Measurements from ENCODE around the gene CEP19.

DNA sequence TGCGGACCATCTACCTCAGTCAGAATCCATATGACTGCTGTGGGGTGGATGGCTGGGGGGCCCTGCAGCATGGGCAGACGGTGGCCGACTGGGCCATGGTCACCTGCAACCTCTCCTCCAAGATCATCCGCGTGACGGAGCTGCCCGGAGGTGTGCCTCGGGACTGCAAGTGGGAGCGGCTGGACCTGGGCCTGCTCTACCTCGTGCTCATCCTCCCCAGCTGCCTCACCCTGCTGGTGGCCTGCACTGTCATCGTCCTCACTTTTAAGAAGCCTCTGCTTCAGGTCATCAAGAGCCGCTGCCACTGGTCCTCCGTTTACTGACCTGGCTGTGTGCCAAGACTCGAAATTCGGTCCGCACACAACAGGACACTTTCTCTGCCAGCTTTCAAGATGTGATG, 50.6 kb downstream of the CEP19 start:
- TF ChIP-seq, protein P1, sequence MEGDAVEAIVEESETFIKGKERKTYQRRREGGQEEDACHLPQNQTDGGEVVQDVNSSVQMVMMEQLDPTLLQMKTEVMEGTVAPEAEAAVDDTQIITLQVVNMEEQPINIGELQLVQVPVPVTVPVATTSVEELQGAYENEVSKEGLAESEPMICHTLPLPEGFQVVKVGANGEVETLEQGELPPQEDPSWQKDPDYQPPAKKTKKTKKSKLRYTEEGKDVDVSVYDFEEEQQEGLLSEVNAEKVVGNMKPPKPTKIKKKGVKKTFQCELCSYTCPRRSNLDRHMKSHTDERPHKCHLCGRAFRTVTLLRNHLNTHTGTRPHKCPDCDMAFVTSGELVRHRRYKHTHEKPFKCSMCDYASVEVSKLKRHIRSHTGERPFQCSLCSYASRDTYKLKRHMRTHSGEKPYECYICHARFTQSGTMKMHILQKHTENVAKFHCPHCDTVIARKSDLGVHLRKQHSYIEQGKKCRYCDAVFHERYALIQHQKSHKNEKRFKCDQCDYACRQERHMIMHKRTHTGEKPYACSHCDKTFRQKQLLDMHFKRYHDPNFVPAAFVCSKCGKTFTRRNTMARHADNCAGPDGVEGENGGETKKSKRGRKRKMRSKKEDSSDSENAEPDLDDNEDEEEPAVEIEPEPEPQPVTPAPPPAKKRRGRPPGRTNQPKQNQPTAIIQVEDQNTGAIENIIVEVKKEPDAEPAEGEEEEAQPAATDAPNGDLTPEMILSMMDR (IDR thresholded peaks at IDR 0.05 in 4 of 5, conservative IDR thresholded peaks at IDR 0.05 in 1 of 5): no peak
- no peak for TF ChIP-seq POLR2A (IDR thresholded peaks at IDR 0.05)

Measured in gastrocnemius medialis (tissue), 4 donors.